ENCODE results near the gene TBCEL.

The TBCEL gene

GRCh38 chr11:121090145-121090721, 66.3 kb downstream of the TBCEL start:
- H3K4me2 ChIP-seq (ENCODE audit: low read length) = no peak overlapping the region
- peaks cover 13% of the 10 kb centered on the region for H3K36me3 ChIP-seq (ENCODE audit: control insufficient read depth, low read length)
- no peaks in the 10 kb centered on the region for H3K9me2 ChIP-seq (replicated peaks; ENCODE audit: control insufficient read depth, low read length)
- H3K4me1 ChIP-seq (ENCODE audit: control insufficient read depth, low read length) = no peaks in the 10 kb centered on the region
- no peak overlapping the region for H3K4me3 ChIP-seq (ENCODE audit: low read length)
- TF ChIP-seq EZH2phosphoT487 (IDR thresholded peaks at IDR 0.05; ENCODE audit: borderline replicate concordance, low read length) = no peak
- TF ChIP-seq, protein P1, sequence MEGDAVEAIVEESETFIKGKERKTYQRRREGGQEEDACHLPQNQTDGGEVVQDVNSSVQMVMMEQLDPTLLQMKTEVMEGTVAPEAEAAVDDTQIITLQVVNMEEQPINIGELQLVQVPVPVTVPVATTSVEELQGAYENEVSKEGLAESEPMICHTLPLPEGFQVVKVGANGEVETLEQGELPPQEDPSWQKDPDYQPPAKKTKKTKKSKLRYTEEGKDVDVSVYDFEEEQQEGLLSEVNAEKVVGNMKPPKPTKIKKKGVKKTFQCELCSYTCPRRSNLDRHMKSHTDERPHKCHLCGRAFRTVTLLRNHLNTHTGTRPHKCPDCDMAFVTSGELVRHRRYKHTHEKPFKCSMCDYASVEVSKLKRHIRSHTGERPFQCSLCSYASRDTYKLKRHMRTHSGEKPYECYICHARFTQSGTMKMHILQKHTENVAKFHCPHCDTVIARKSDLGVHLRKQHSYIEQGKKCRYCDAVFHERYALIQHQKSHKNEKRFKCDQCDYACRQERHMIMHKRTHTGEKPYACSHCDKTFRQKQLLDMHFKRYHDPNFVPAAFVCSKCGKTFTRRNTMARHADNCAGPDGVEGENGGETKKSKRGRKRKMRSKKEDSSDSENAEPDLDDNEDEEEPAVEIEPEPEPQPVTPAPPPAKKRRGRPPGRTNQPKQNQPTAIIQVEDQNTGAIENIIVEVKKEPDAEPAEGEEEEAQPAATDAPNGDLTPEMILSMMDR (IDR thresholded peaks at IDR 0.05; ENCODE audit: low read depth, low read length, poor library complexity, severe bottlenecking) = no peak
- no peaks in the 10 kb centered on the region for H3F3A ChIP-seq (ENCODE audit: control insufficient read depth, insufficient read depth)
- H3K9me3 ChIP-seq (ENCODE audit: control insufficient read depth, insufficient read depth, low read length) = no peaks in the 10 kb centered on the region
- no peaks in the 10 kb centered on the region for H3K79me2 ChIP-seq (ENCODE audit: control insufficient read depth, low read length)
- H3K27ac ChIP-seq (ENCODE audit: low read depth, low read length) = no peak overlapping the region
- H3K27me3 ChIP-seq (ENCODE audit: control insufficient read depth, low read length) = no peaks in the 10 kb centered on the region
- H4K20me1 ChIP-seq (ENCODE audit: control insufficient read depth, insufficient read depth, low read depth, low read length) = no peaks in the 10 kb centered on the region

- H3K9me3 ChIP-seq (ENCODE audit: control insufficient read depth, insufficient read depth, low read length) = no peaks in the 10 kb centered on the region
- no peaks in the 10 kb centered on the region for H3K4me1 ChIP-seq (ENCODE audit: control insufficient read depth, low read length)
- H3K9me2 ChIP-seq (replicated peaks; ENCODE audit: control insufficient read depth, low read length) = no peaks in the 10 kb centered on the region
- peaks cover 11% of the 10 kb centered on the region for H3K36me3 ChIP-seq (ENCODE audit: control insufficient read depth, low read length)
- H4K20me1 ChIP-seq (ENCODE audit: control insufficient read depth, insufficient read depth, low read depth, low read length) = no peaks in the 10 kb centered on the region
- no peak overlapping the region for H3K4me2 ChIP-seq (ENCODE audit: low read length)
- no peaks in the 10 kb centered on the region for H3K79me2 ChIP-seq (ENCODE audit: control insufficient read depth, low read length)
- no peaks in the 10 kb centered on the region for H3F3A ChIP-seq (ENCODE audit: control insufficient read depth, insufficient read depth)
- TF ChIP-seq, protein P1 (IDR thresholded peaks at IDR 0.05; ENCODE audit: low read depth, low read length, poor library complexity, severe bottlenecking) = no peak
- no peak for TF ChIP-seq EZH2phosphoT487 (IDR thresholded peaks at IDR 0.05; ENCODE audit: borderline replicate concordance, low read length)
- H3K27me3 ChIP-seq (ENCODE audit: control insufficient read depth, low read length) = no peaks in the 10 kb centered on the region
- H3K27ac ChIP-seq (ENCODE audit: low read depth, low read length) = no peak overlapping the region
- H3K4me3 ChIP-seq (ENCODE audit: low read length) = no peak overlapping the region
These were observed 67.7 kb downstream of the TBCEL start for GRCh38 chr11:121091492-121092152.

DNA sequence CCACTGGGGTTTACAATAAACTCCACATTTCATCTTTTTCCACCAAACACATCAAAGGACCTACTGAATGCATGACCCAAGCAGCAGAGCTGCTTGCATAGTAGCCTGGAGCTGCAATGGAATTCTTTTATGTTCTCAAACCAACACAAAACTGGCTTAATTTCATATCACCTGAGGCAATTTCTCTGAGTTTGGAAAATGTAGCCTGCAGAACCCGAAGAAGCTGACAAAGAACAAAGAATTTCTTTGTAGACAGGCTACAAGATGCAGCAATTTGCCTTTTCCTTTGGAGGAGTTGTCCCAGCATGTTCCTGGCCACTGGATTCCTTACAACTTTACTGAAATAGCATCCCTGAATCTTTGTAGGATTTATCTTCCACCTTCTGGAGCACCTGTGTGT, 71.7 kb downstream of the TBCEL start:
- no peak overlapping the region for H3K4me3 ChIP-seq (ENCODE audit: low read length)
- H3F3A ChIP-seq (ENCODE audit: control insufficient read depth, insufficient read depth) = no peaks in the 10 kb centered on the region
- H3K4me2 ChIP-seq (ENCODE audit: low read length) = no peak overlapping the region
- TF ChIP-seq, protein P1 (IDR thresholded peaks at IDR 0.05; ENCODE audit: low read depth, low read length, poor library complexity, severe bottlenecking) = no peak
- H3K27me3 ChIP-seq (ENCODE audit: control insufficient read depth, low read length) = peaks cover 3% of the 10 kb centered on the region; the same call in 1 of the 2 replicates
- H3K4me1 ChIP-seq (ENCODE audit: control insufficient read depth, low read length) = no peaks in the 10 kb centered on the region
- no peaks in the 10 kb centered on the region for H3K79me2 ChIP-seq (ENCODE audit: control insufficient read depth, low read length)
- no peaks in the 10 kb centered on the region for H3K9me3 ChIP-seq (ENCODE audit: control insufficient read depth, insufficient read depth, low read length)
- no peaks in the 10 kb centered on the region for H3K36me3 ChIP-seq (ENCODE audit: control insufficient read depth, low read length)
- no peak overlapping the region for H3K27ac ChIP-seq (ENCODE audit: low read depth, low read length)
- no peaks in the 10 kb centered on the region for H4K20me1 ChIP-seq (ENCODE audit: control insufficient read depth, insufficient read depth, low read depth, low read length)
- H3K9me2 ChIP-seq (replicated peaks; ENCODE audit: control insufficient read depth, low read length) = no peaks in the 10 kb centered on the region

Data from DOHH2 (cell line).